Measurements from ENCODE around the gene PPP1R12B. TPM values are rescaled to one million over a fixed set of nuclear protein-coding genes. Genes with fewer than 3 reads are reported as not detected.
A peak's percentile ranks its signal among the peaks of the same experiment; 100 is the strongest.
"Not testable (repeated sequence)": the region's sequence is repeated elsewhere in the genome, so short reads cannot be mapped to it uniquely, and the experiment has no call there.

The PPP1R12B gene
- polyA plus RNA-seq, 1 experiment: 38.6 TPM

GRCh38 chr1:202464153-202464742 lies 115.7 kb downstream of the PPP1R12B start:
- CTCF ChIA-PET: interaction anchor here (0.5 to 2.7 kb wide), 32 partner anchors 12 to 264 kb away, joined by 3 to 83 read pairs (median 4); partner anchors contain the start of gene SYT2
- POLR2A ChIA-PET; H3K27ac ChIP-seq (ENCODE audit: low read depth, low read length); H3K27me3 ChIP-seq (ENCODE audit: control insufficient read depth, insufficient read depth, low read length); H3K4me3 ChIP-seq (ENCODE audit: low read depth, low read length); H3K9me3 ChIP-seq (ENCODE audit: control insufficient read depth, insufficient read depth, low read length): not testable (repeated sequence)
- peak; percentile 37 for DNase-seq (ENCODE audit: low read depth, low spot score)
- peak; percentile 50 for TF ChIP-seq CTCF (IDR thresholded peaks at IDR 0.05; ENCODE audit: low read depth, low read length)

- CTCF ChIA-PET: interaction anchor here (0.7 to 2.7 kb wide), 3 partner anchors 135 to 252 kb away, joined by 3 to 83 read pairs (median 3); no protein-coding TSS in a partner anchor
- DNase-seq (ENCODE audit: low read depth, low spot score); H3K4me3 ChIP-seq (ENCODE audit: low read depth, low read length); H3K27me3 ChIP-seq (ENCODE audit: control insufficient read depth, insufficient read depth, low read length); H3K27ac ChIP-seq (ENCODE audit: low read depth, low read length); H3K9me3 ChIP-seq (ENCODE audit: control insufficient read depth, insufficient read depth, low read length); POLR2A ChIA-PET: not testable (repeated sequence)
Measured at GRCh38 chr1:202465644-202466270, 117.3 kb downstream of the PPP1R12B start.

- not testable (repeated sequence) for DNase-seq (ENCODE audit: low read depth, low spot score)
- CTCF ChIA-PET: interaction anchor here (0.7 to 2.7 kb wide), 2 partner anchors 135 to 251 kb away, joined by 3 to 83 read pairs; no protein-coding TSS in a partner anchor
Measured at GRCh38 chr1:202466339-202466738, 117.8 kb downstream of the PPP1R12B start.

GRCh38 chr1:202467381-202467780 lies 118.9 kb downstream of the PPP1R12B start:
- POLR2A ChIA-PET, CTCF ChIA-PET: not testable (repeated sequence)

More at GRCh38 chr1:202466339-202466738, 117.8 kb downstream of the PPP1R12B start:
- H3K27ac ChIP-seq (ENCODE audit: low read depth, low read length); H3K9me3 ChIP-seq (ENCODE audit: control insufficient read depth, insufficient read depth, low read length); POLR2A ChIA-PET; H3K4me3 ChIP-seq (ENCODE audit: low read depth, low read length); H3K27me3 ChIP-seq (ENCODE audit: control insufficient read depth, insufficient read depth, low read length): not testable (repeated sequence)

GRCh38 chr1:202468695-202469094 lies 120.2 kb downstream of the PPP1R12B start:
- DNase-seq (ENCODE audit: low read depth, low spot score); H3K9me3 ChIP-seq (ENCODE audit: control insufficient read depth, insufficient read depth, low read length); H3K4me3 ChIP-seq (ENCODE audit: low read depth, low read length); POLR2A ChIA-PET; H3K27ac ChIP-seq (ENCODE audit: low read depth, low read length); H3K27me3 ChIP-seq (ENCODE audit: control insufficient read depth, insufficient read depth, low read length); CTCF ChIA-PET: not testable (repeated sequence)

More at GRCh38 chr1:202467381-202467780, 118.9 kb downstream of the PPP1R12B start:
- H3K27me3 ChIP-seq (ENCODE audit: control insufficient read depth, insufficient read depth, low read length); H3K9me3 ChIP-seq (ENCODE audit: control insufficient read depth, insufficient read depth, low read length); H3K4me3 ChIP-seq (ENCODE audit: low read depth, low read length); H3K27ac ChIP-seq (ENCODE audit: low read depth, low read length); DNase-seq (ENCODE audit: low read depth, low spot score): not testable (repeated sequence)

GRCh38 chr1:202469123-202469522 lies 120.6 kb downstream of the PPP1R12B start:
- CTCF ChIA-PET; POLR2A ChIA-PET; H3K9me3 ChIP-seq (ENCODE audit: control insufficient read depth, insufficient read depth, low read length): not testable (repeated sequence)

GRCh38 chr1:202471246-202471645 lies 122.7 kb downstream of the PPP1R12B start:
- H3K27me3 ChIP-seq (ENCODE audit: control insufficient read depth, insufficient read depth, low read length): no peaks in the 10 kb centered on the region
- no peak for TF ChIP-seq CTCF (IDR thresholded peaks at IDR 0.05; ENCODE audit: low read depth, low read length)
- POLR2A ChIA-PET: no interaction called here
- no peaks in the 10 kb centered on the region for H3K9me3 ChIP-seq (ENCODE audit: control insufficient read depth, insufficient read depth, low read length)
- CTCF ChIA-PET: no interaction called here
- H3K4me3 ChIP-seq (ENCODE audit: low read depth, low read length): no peak overlapping the region
- H3K27ac ChIP-seq (ENCODE audit: low read depth, low read length): no peak overlapping the region
- DNase-seq (ENCODE audit: low read depth, low spot score): no peak

More at GRCh38 chr1:202469123-202469522, 120.6 kb downstream of the PPP1R12B start:
- not testable (repeated sequence) for H3K4me3 ChIP-seq (ENCODE audit: low read depth, low read length); H3K27ac ChIP-seq (ENCODE audit: low read depth, low read length); DNase-seq (ENCODE audit: low read depth, low spot score); H3K27me3 ChIP-seq (ENCODE audit: control insufficient read depth, insufficient read depth, low read length)

GRCh38 chr1:202472347-202473124 lies 124.0 kb downstream of the PPP1R12B start:
- H3K9me3 ChIP-seq (ENCODE audit: control insufficient read depth, insufficient read depth, low read length); POLR2A ChIA-PET; H3K4me3 ChIP-seq (ENCODE audit: low read depth, low read length); DNase-seq (ENCODE audit: low read depth, low spot score); H3K27me3 ChIP-seq (ENCODE audit: control insufficient read depth, insufficient read depth, low read length); H3K27ac ChIP-seq (ENCODE audit: low read depth, low read length): not testable (repeated sequence)
- CTCF ChIA-PET: interaction anchor here (0.6 to 0.8 kb wide), 2 partner anchors 12 to 247 kb away, joined by 3 read pairs; no protein-coding TSS in a partner anchor

GRCh38 chr1:202473266-202474045 lies 125.0 kb downstream of the PPP1R12B start:
- H3K27ac ChIP-seq (ENCODE audit: low read depth, low read length); H3K27me3 ChIP-seq (ENCODE audit: control insufficient read depth, insufficient read depth, low read length); H3K4me3 ChIP-seq (ENCODE audit: low read depth, low read length); POLR2A ChIA-PET; H3K9me3 ChIP-seq (ENCODE audit: control insufficient read depth, insufficient read depth, low read length); DNase-seq (ENCODE audit: low read depth, low spot score): not testable (repeated sequence)
- CTCF ChIA-PET: interaction anchor here (0.6 to 0.8 kb wide), 2 partner anchors 11 to 246 kb away, joined by 3 read pairs; no protein-coding TSS in a partner anchor

Measured in AG04450 (cell line).